C4-2B (cell line): ENCODE measurements around the gene DNAH3.

Source experiments
- CTCF ChIP-seq: fragments of 450-650 bp; conservative IDR thresholded peaks from 2 replicates; pipeline ENCODE4 v1.5.1; 2017; ENCODE audit warnings: mild to moderate bottlenecking
- ZFX ChIP-seq: fragments of 450-650 bp; IDR thresholded peaks from 2 replicates; pipeline ENCODE4 v1.6.1; 2017

DNA sequence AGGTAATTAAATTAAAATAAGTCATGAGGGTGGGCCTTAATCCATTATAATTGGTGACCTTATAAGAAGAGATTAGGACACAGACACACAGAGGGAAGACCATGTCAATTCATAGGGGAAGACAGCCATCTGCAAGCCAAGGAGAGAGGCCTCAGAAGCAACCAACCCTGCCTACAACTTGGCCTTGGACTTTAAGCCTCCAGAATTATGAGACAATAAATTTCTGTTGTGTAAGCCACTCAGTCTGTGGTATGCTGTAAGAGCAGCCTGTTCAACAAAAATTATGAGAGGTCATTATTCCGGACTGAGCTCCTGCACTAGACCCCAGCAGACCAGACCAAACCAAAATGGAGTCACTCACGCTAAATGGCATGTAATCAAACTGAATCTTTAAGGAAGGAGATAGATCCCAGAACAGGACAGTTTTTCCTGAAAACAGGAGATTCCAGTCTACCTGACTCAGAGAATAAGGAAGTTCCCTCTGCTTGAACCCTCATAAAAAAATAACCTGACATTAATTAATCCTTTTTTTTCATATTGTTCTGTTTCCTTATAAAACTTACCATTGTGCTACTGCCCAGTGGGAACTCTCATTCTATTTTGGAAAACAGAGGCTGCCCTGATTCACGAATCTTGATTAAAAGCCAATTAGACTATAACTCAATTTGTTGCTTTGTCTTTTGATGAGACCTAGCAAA, 74.3 kb downstream of the DNAH3 start:
- no peak for TF ChIP-seq CTCF
- TF ChIP-seq ZFX = no peak
